ENCODE results near the gene IPO4. TPM values are rescaled to one million over a fixed set of nuclear protein-coding genes. Genes with fewer than 3 reads are reported as not detected.

The IPO4 gene
- total and polyA plus RNA-seq, 2 of the 4 experiments (the other 2 are of a cell fraction), result 37.6 to 39.4 TPM

DNA sequence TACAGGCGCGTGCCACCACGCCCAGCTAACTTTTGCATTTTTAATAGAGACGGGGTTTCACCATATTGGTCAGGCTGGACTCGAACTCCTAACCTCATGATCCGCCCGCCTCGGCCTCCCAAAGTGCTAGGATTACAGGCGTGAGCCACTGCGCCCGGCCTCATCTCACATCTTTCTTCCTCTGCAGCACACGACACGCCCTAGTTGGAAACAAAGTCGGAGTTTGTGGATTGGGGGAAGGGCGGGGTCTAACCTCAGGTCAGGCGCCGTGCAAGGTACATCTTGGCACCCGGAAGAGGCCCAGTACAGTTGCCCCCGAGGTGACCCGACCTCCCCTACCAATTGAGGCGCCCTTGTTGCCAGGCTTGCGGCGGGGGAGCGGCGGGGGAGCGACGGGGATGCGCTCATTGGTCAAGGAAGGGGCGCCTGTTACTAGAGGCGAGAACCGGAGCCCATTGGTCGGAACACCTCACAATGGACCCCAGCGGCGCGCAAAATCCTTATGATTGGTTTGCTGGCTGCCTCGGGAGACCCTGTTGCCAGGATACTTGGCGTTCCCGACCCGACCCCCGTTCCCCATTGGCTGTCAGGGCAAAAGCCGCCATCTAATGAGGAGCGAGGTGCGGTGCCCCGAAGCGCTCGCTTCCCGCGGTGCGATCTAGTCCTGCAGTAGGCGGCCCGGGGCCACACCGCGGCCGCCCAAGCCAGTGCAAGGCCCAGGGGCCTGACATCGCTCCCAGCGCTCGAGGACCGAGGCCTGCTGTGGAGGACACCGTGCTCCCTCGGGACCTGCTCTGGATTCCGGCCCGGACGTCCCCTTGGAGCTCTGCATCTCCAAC is 17.0 kb downstream of the IPO4 start, which contains the start of gene REC8:
REC8 (plus strand) TSS at position 659 of the 839 bp plus-strand sequence. CDS start 473 bp downstream, outside the sequence.
- no peak within 1 kb of the TSS for H2BK5ac ChIP-seq (ENCODE audit: low read depth, low read length, poor library complexity, severe bottlenecking)
- no peak within 1 kb of the TSS for H3K4me2 ChIP-seq (ENCODE audit: low read depth, low read length)
- H3K14ac ChIP-seq (replicated peaks; ENCODE audit: low read depth, low read length), result no peak within 1 kb of the TSS
- no peaks in the 10 kb centered on the region for H3K27me3 ChIP-seq (ENCODE audit: control insufficient read depth, insufficient read depth, low read length)
- no peak within 1 kb of the TSS for H2BK15ac ChIP-seq (ENCODE audit: low read depth, low read length)
- WGBS, 2 experiments (ENCODE audit: extremely low coverage in 2 of 2, insufficient read length in 1 of 2), result 31% methylated on average over 35 of the region's 63 CpGs; no CpG with 5 or more reads in 1 of the 2 experiments
- H3K9me1 ChIP-seq (ENCODE audit: insufficient read depth, low read length), result 0 out of 2 replicates have a peak, but pooled peaks cover 3% of the 10 kb centered on the region
- dilution Hi-C loops (cut with HindIII; ENCODE audit: low sequenced_read_pairs, unreplicated experiment), result no loop called here
- DNase-seq (no peak), ATAC-seq (ENCODE audit: low read depth) (no peak)
- no peak within 1 kb of the TSS for H3K27ac ChIP-seq (ENCODE audit: insufficient read depth, low read length)
- no peak within 1 kb of the TSS for H3K18ac ChIP-seq (ENCODE audit: low read depth, low read length)
- BruUV-seq (replicated peaks), result no TSS peak
- H4K5ac ChIP-seq (ENCODE audit: low read depth, low read length), result no peak within 1 kb of the TSS
- H3K36me3 ChIP-seq (ENCODE audit: control insufficient read depth, insufficient read depth, low read length), result peaks cover 29% of the 10 kb centered on the region
- intact Hi-C loops (cut with micrococcal nuclease), result no loop called here
- in situ Hi-C loops (cut with MboI; ENCODE audit: low sequenced_read_pairs), result no loop called here
- no peaks in the 10 kb centered on the region for H4K20me1 ChIP-seq (ENCODE audit: insufficient read depth, low read length)
- H3K4ac ChIP-seq (ENCODE audit: low read depth, low read length), result no peak within 1 kb of the TSS
- H2AK9ac ChIP-seq (replicated peaks; ENCODE audit: low read depth, low read length, poor library complexity), result peak within 1 kb of the TSS; percentile 57
- H2BK20ac ChIP-seq (ENCODE audit: low read depth, low read length), result no peak within 1 kb of the TSS
- no peak within 1 kb of the TSS for H2BK120ac ChIP-seq (ENCODE audit: low read depth, low read length)
- no peak within 1 kb of the TSS for H4K91ac ChIP-seq (ENCODE audit: insufficient read depth, low read depth, low read length)
- CTCF ChIA-PET, result interaction anchor here (0.7 kb wide), 1 partner anchor 10 kb away, joined by 3 read pairs; the partner anchor contains the start of gene IRF9
- H4K8ac ChIP-seq (ENCODE audit: low read depth in 2 of 2, low read length in 2 of 2), result 0 out of 4 replicates have a peak within 1 kb of the TSS, but pooled peaks of 1 of the 2 experiments have one; percentile 14
- H3K79me1 ChIP-seq (ENCODE audit: low read depth in 1 of 2, low read length in 2 of 2), result no peaks in the 10 kb centered on the region
- H3K4me3 ChIP-seq (ENCODE audit: insufficient read depth, low read depth, low read length), result no peak within 1 kb of the TSS
- no peaks in the 10 kb centered on the region for H3K9me3 ChIP-seq (ENCODE audit: control insufficient read depth, insufficient read depth, low read length)
- no peak within 1 kb of the TSS for H3K9ac ChIP-seq (ENCODE audit: low read depth, low read length)
- peak within 1 kb of the TSS; percentile 61 for H2AFZ ChIP-seq (replicated peaks; ENCODE audit: low read length, poor library complexity)
- POLR2A ChIA-PET (ENCODE audit: unreplicated experiment), result no interaction called here
- no peaks in the 10 kb centered on the region for H3K4me1 ChIP-seq (ENCODE audit: control insufficient read depth, insufficient read depth, low read length)
- no peak within 1 kb of the TSS for H3K56ac ChIP-seq (ENCODE audit: extremely low read depth, insufficient read depth, low read length)
- no peak within 1 kb of the TSS for H3K23ac ChIP-seq (ENCODE audit: low read depth, low read length)
- H2AK5ac ChIP-seq (ENCODE audit: low read depth, low read length), result no peak within 1 kb of the TSS
- TF ChIP-seq, protein P1, sequence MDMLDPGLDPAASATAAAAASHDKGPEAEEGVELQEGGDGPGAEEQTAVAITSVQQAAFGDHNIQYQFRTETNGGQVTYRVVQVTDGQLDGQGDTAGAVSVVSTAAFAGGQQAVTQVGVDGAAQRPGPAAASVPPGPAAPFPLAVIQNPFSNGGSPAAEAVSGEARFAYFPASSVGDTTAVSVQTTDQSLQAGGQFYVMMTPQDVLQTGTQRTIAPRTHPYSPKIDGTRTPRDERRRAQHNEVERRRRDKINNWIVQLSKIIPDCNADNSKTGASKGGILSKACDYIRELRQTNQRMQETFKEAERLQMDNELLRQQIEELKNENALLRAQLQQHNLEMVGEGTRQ (IDR thresholded peaks at IDR 0.05; ENCODE audit: low read depth, low read length), result no peak
- no peak for TF ChIP-seq BHLHE40 (IDR thresholded peaks at IDR 0.05; ENCODE audit: low read depth, low read length)
- no peak for TF ChIP-seq SMC3 (IDR thresholded peaks at IDR 0.05; ENCODE audit: low read depth, low read length)
- no peak for TF ChIP-seq MAFK (IDR thresholded peaks at IDR 0.05; ENCODE audit: low read depth, low read length)
- TF ChIP-seq MXI1 (IDR thresholded peaks at IDR 0.05; ENCODE audit: borderline replicate concordance, low read depth, low read length), result no peak
- no peak for TF ChIP-seq CHD1 (IDR thresholded peaks at IDR 0.05; ENCODE audit: low read depth, low read length)
- TF ChIP-seq FOS (IDR thresholded peaks at IDR 0.05; ENCODE audit: low read depth, low read length), result no peak
- no peak for TF ChIP-seq RCOR1 (IDR thresholded peaks at IDR 0.05; ENCODE audit: insufficient replicate concordance, low read length)
- no peak for TF ChIP-seq POLR2A (IDR thresholded peaks at IDR 0.05; ENCODE audit: low read depth, low read length)
- no peak for TF ChIP-seq NFE2L2 (IDR thresholded peaks at IDR 0.05; ENCODE audit: low read depth, low read length)
- TF ChIP-seq, protein P2, sequence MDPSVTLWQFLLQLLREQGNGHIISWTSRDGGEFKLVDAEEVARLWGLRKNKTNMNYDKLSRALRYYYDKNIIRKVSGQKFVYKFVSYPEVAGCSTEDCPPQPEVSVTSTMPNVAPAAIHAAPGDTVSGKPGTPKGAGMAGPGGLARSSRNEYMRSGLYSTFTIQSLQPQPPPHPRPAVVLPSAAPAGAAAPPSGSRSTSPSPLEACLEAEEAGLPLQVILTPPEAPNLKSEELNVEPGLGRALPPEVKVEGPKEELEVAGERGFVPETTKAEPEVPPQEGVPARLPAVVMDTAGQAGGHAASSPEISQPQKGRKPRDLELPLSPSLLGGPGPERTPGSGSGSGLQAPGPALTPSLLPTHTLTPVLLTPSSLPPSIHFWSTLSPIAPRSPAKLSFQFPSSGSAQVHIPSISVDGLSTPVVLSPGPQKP (IDR thresholded peaks at IDR 0.05; ENCODE audit: borderline replicate concordance, low read depth, low read length), result no peak
- TF ChIP-seq CEBPB (IDR thresholded peaks at IDR 0.05; ENCODE audit: low read depth, low read length), result no peak
- TF ChIP-seq MAZ (IDR thresholded peaks at IDR 0.05; ENCODE audit: borderline replicate concordance, low read depth, low read length), result no peak
- TF ChIP-seq, protein P3, sequence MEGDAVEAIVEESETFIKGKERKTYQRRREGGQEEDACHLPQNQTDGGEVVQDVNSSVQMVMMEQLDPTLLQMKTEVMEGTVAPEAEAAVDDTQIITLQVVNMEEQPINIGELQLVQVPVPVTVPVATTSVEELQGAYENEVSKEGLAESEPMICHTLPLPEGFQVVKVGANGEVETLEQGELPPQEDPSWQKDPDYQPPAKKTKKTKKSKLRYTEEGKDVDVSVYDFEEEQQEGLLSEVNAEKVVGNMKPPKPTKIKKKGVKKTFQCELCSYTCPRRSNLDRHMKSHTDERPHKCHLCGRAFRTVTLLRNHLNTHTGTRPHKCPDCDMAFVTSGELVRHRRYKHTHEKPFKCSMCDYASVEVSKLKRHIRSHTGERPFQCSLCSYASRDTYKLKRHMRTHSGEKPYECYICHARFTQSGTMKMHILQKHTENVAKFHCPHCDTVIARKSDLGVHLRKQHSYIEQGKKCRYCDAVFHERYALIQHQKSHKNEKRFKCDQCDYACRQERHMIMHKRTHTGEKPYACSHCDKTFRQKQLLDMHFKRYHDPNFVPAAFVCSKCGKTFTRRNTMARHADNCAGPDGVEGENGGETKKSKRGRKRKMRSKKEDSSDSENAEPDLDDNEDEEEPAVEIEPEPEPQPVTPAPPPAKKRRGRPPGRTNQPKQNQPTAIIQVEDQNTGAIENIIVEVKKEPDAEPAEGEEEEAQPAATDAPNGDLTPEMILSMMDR (conservative IDR thresholded peaks at IDR 0.05; ENCODE audit: low read depth, low read length), result no peak
- TF ChIP-seq RFX5 (IDR thresholded peaks at IDR 0.05; ENCODE audit: low read depth, low read length), result no peak
